Measurements from ENCODE around the gene MCOLN2. TPM values are rescaled to one million over a fixed set of nuclear protein-coding genes. Genes with fewer than 3 reads are reported as not detected.
"Not testable (repeated sequence)": the region's sequence is repeated elsewhere in the genome, so short reads cannot be mapped to it uniquely, and the experiment has no call there.

Gene MCOLN2
- total RNA-seq, 1 donor from 2014 or later = not detected

- peaks cover 65% of the 10 kb centered on the region for H3K27me3 Mint-ChIP-seq (ENCODE audit: unreplicated experiment)
- DNase-seq (ENCODE audit: extremely low spot score, unreplicated experiment) = no peak
- no peak overlapping the region for H3K27ac Mint-ChIP-seq (ENCODE audit: unreplicated experiment)
- no peak overlapping the region for H3K4me3 Mint-ChIP-seq (ENCODE audit: unreplicated experiment)
- no peak for TF ChIP-seq CTCF (IDR thresholded peaks at IDR 0.05)
- H3K9me3 Mint-ChIP-seq (ENCODE audit: unreplicated experiment) = peaks cover 6% of the 10 kb centered on the region
- H3K4me1 Mint-ChIP-seq (ENCODE audit: unreplicated experiment) = no peaks in the 10 kb centered on the region
- no peaks in the 10 kb centered on the region for H3K36me3 Mint-ChIP-seq (ENCODE audit: unreplicated experiment)
These were observed 8.3 kb downstream of the MCOLN2 start for GRCh38 chr1:84988588-84988987.

- H3K36me3 Mint-ChIP-seq (ENCODE audit: unreplicated experiment); H3K27ac Mint-ChIP-seq (ENCODE audit: unreplicated experiment); H3K4me1 Mint-ChIP-seq (ENCODE audit: unreplicated experiment); H3K4me3 Mint-ChIP-seq (ENCODE audit: unreplicated experiment); H3K9me3 Mint-ChIP-seq (ENCODE audit: unreplicated experiment); DNase-seq (ENCODE audit: extremely low spot score, unreplicated experiment): not testable (repeated sequence)
- peaks cover 53% of the 10 kb centered on the region for H3K27me3 Mint-ChIP-seq (ENCODE audit: unreplicated experiment)
These were observed 10.4 kb downstream of the MCOLN2 start for GRCh38 chr1:84986561-84986960.

- no peak for TF ChIP-seq CTCF (IDR thresholded peaks at IDR 0.05)
- no peaks in the 10 kb centered on the region for H3K36me3 Mint-ChIP-seq (ENCODE audit: unreplicated experiment)
- peaks cover 57% of the 10 kb centered on the region for H3K27me3 Mint-ChIP-seq (ENCODE audit: unreplicated experiment)
- H3K4me1 Mint-ChIP-seq (ENCODE audit: unreplicated experiment) = no peaks in the 10 kb centered on the region
- H3K9me3 Mint-ChIP-seq (ENCODE audit: unreplicated experiment) = peaks cover 6% of the 10 kb centered on the region
- H3K4me3 Mint-ChIP-seq (ENCODE audit: unreplicated experiment) = no peak overlapping the region
- DNase-seq (ENCODE audit: extremely low spot score, unreplicated experiment) = no peak
- no peak overlapping the region for H3K27ac Mint-ChIP-seq (ENCODE audit: unreplicated experiment)
These were observed 11.5 kb downstream of the MCOLN2 start for GRCh38 chr1:84985365-84985764.

GRCh38 chr1:84982395-84982794 is 14.5 kb downstream of the MCOLN2 start:
- H3K36me3 Mint-ChIP-seq (ENCODE audit: unreplicated experiment) = peaks cover 4% of the 10 kb centered on the region
- no peak overlapping the region for H3K27ac Mint-ChIP-seq (ENCODE audit: unreplicated experiment)
- DNase-seq (ENCODE audit: extremely low spot score, unreplicated experiment) = no peak
- H3K4me3 Mint-ChIP-seq (ENCODE audit: unreplicated experiment) = no peak overlapping the region
- H3K27me3 Mint-ChIP-seq (ENCODE audit: unreplicated experiment) = peaks cover 70% of the 10 kb centered on the region
- H3K4me1 Mint-ChIP-seq (ENCODE audit: unreplicated experiment) = no peaks in the 10 kb centered on the region
- H3K9me3 Mint-ChIP-seq (ENCODE audit: unreplicated experiment) = peaks cover 24% of the 10 kb centered on the region
- TF ChIP-seq CTCF (IDR thresholded peaks at IDR 0.05) = no peak

GRCh38 chr1:84975035-84975434 is 21.9 kb downstream of the MCOLN2 start:
- no peak overlapping the region for H3K27ac Mint-ChIP-seq (ENCODE audit: unreplicated experiment)
- DNase-seq (ENCODE audit: extremely low spot score, unreplicated experiment) = no peak
- H3K27me3 Mint-ChIP-seq (ENCODE audit: unreplicated experiment) = peaks cover 69% of the 10 kb centered on the region
- peaks cover 7% of the 10 kb centered on the region for H3K36me3 Mint-ChIP-seq (ENCODE audit: unreplicated experiment)
- H3K4me1 Mint-ChIP-seq (ENCODE audit: unreplicated experiment) = peaks cover 11% of the 10 kb centered on the region
- no peak overlapping the region for H3K4me3 Mint-ChIP-seq (ENCODE audit: unreplicated experiment)
- peaks cover 23% of the 10 kb centered on the region for H3K9me3 Mint-ChIP-seq (ENCODE audit: unreplicated experiment)
- no peak for TF ChIP-seq CTCF (IDR thresholded peaks at IDR 0.05)
